ELR (cell line): Measurements from ENCODE around the gene TENM4.

Experiments
- DNase-seq: peaks from one replicate; pipeline ENCODE4 v3.0.0-alpha.2; 2015; ENCODE audit warnings: low read depth

Gene TENM4

DNA sequence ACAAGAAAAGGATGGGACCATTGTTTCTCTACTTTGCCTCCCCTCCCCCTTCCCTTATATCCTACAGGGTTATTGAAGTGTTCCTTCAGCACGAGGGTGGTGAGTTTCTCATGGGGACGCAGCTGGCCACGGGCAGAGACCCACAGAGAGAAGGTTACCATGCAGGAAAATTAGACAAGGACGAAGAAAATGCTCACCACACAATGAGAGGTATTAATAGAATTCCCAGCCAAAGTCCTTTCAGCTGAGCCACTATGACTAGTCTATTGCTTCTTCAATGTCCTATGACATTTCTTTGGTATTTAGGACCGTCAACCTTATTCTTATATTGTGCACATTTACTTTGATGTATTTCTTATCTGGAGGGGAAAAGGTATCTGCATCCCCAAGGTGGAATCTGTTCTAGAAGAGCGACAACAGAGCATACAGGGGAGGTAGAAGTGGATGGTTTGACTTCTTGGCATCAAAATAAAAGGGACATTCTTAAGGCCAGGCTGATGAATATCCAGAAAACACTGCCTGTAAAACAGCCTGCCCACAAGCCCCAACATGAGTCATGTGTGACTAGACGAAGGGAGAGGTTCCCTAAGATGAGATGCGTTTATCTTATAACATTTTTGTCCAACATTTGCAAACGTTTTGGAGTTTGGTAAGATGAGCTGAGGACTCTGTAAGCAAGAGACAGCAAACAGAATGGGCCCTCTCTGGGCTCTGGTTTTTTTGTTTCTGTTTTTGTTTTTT, 656.3 kb downstream of the TENM4 start:
- DNase-seq = peak; percentile 23

DNA sequence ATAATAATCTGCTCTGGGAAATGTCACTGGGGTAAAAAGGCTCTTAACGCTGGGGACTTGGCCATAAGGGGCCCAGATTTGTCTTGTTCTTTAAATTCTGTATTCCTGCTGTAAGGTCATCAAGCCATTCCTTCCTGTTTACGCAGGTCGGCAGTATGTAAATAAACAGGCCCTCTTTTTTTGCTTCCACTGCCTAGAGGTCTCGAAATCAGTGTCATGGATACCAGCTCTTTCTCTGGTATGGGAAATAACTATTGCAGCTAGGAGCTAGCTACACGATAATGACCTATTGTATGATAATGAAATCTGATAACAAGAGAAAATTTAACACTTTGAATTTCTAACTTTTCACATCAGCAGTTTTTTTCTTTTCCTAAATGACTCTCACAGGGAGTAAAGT, 657.0 kb downstream of the TENM4 start:
- no peak for DNase-seq

GRCh38 chr11:78783301-78783700, 657.5 kb downstream of the TENM4 start:
- no peak for DNase-seq

- DNase-seq = no peak
Observed at GRCh38 chr11:78782725-78783124, 658.1 kb downstream of the TENM4 start.

GRCh38 chr11:78780889-78781288, 659.9 kb downstream of the TENM4 start:
- no peak for DNase-seq

GRCh38 chr11:78773492-78773891, 667.3 kb downstream of the TENM4 start:
- DNase-seq = no peak

GRCh38 chr11:78773077-78773476, 667.8 kb downstream of the TENM4 start:
- DNase-seq = no peak

- DNase-seq = no peak
Observed at GRCh38 chr11:78772186-78772585, 668.6 kb downstream of the TENM4 start.

- DNase-seq = no peak
Observed at GRCh38 chr11:78770931-78771330, 669.9 kb downstream of the TENM4 start.

DNA sequence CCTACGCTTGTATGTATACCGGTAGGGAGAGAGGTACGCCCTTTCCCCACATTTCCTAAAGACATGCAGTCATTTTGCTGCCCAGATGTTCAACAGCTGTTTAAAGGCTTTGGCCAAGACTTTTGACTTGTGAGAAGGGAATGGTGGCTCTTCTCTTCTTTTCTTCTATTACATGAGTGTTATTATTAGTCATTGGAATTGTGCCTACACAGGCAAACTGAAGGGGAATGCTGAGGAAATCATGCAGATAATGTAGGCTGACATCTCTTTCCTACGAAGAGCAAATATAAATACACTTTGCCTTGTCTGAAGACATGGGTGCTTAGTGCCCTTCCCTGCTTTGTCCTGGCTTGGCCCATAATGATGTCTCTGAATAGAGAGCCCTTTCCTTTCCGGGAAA, 671.9 kb downstream of the TENM4 start:
- DNase-seq = no peak

DNA sequence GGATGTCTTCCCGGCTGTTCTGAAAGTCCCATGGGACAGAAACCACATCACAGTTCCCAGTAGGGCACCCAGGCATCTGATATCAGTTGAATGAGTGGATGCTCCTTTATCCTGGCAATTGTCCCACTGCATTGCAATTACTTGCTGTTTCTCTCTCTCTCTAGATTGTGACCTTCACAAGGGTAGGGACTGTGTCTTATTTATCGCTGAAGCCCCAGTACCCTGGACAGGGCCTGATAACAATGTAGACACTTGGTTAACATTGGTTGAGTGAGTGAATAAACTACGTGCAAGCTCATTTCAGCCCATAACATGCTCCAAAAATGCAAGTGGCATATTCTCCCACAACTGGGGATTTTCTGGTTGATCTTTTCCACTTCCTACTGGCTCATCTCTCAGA, 672.5 kb downstream of the TENM4 start:
- DNase-seq = no peak

GRCh38 chr11:78767027-78767932, 673.5 kb downstream of the TENM4 start:
- DNase-seq = no peak

GRCh38 chr11:78764946-78765345, 675.9 kb downstream of the TENM4 start:
- no peak for DNase-seq

DNA sequence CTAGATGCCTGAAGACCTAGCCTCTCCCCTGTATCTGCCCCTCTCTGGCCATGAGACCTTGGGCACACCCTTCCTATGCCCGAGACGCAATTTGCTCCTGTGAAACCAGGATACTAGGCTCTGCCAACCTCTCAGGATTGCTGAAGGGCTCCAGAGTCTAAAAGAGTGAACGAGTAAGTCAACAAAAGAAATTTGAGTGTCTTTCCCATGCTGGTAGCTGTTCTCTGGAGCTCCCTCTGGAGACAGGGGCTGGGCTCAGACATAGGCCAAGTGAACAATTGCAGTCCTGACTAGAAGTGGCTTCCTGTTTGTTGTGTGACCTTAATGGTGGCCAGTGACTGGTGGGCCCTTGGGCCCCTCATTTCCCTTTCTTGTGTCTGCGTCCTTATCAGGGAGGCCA, 677.2 kb downstream of the TENM4 start:
- no peak for DNase-seq

GRCh38 chr11:78762105-78762504, 678.7 kb downstream of the TENM4 start:
- no peak for DNase-seq

GRCh38 chr11:78759071-78759470, 681.8 kb downstream of the TENM4 start:
- DNase-seq = no peak

GRCh38 chr11:78753297-78753696, 687.5 kb downstream of the TENM4 start:
- DNase-seq = no peak

GRCh38 chr11:78752494-78752893, 688.3 kb downstream of the TENM4 start:
- DNase-seq = no peak

DNA sequence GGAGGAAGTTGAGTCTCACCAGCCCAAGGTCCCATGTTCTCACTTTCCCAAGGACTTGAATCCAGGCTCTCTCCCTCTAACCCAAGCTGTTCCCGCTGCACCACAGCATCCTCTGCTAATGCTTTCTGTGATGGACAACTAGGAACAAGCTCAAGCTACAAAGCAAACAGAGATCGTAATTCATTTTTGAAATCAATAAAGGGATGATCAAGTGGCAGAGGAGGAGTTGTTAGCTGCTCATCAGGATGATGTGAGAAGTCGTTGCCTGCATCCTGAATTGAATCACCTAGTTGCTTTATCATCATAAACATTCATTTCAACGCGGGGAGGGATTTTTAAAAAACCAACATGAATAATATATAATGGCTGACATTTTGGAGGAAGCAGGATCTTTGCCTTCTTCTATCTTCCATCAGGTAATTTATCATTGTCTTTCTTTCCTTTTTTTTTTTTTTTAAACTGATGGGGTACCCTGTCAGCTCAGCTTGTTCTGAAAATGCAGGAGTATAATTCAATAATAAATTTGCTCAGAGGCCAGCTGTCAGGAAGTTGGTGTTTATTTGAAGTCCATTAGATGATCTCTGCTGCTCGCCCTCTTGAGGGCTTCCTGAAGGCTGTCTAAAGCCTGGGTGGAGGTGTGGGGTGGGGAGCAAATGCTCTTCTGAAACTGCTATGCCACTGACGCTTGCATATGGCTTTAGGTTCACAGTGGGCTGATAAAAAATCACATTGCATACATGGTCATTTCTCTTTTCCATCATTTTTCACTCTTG, 691.7 kb downstream of the TENM4 start:
- no peak for DNase-seq

DNA sequence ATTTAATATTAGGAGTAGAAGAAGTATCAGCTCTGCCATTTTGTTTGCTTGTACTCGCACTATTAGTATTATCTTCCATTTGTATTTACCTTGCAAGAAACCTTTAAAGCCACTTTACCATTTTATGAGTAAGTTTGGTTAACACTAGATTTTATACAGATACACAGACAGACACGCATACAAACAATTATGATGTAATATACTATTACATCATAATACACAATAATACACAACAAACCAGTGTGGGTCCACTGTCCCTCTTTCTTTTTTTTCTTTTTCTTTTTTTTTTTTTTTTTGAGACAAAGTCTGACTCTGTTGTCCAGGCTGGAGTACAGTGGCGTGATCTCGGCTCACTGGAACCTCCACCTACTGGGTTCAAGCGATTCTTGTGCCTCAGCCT, 695.9 kb downstream of the TENM4 start:
- DNase-seq = no peak

GRCh38 chr11:78744202-78744601, 696.6 kb downstream of the TENM4 start:
- DNase-seq = no peak

- no peak for DNase-seq
Observed at GRCh38 chr11:78742430-78742829, 698.4 kb downstream of the TENM4 start.

DNA sequence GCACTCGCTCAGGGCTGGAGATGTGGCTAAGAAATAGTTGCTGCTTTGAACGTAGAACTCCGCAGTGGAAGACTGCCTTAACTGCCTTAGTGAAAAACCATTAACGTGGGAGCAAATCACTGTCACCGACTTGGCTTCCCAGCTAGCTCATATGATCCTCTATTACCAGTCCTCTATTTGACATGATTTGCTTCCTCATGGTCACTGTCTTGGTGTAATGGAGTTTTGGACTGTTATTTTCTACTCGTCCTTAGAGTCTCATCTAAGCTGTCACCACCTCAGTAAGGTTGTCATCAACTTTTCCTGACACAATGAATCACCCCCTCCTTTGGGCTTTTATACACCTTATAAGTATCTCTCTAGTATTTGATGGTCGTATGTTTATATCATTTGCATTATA, 699.1 kb downstream of the TENM4 start:
- no peak for DNase-seq
